H1 (cell line): Measurements from ENCODE around the gene GAN.

ENCODE experiments used
- ATF3 ChIP-seq: IDR thresholded peaks from 2 replicates; pipeline ENCODE4 v1.6.1; 2011; ENCODE audit warnings: low read depth, mild to moderate bottlenecking, low read length; ENCODE audit not compliant: insufficient read depth
- CHD1 ChIP-seq: IDR thresholded peaks from 2 replicates; pipeline ENCODE4 v1.6.1; 2012; ENCODE audit warnings: low read depth, low read length, improper control_type of control experiment
- CREB1 ChIP-seq: IDR thresholded peaks from 2 replicates; pipeline ENCODE4 v1.6.1; 2012; ENCODE audit warnings: inconsistent platforms
- CTCF ChIP-seq, 3 experiments: IDR thresholded peaks; 1 replicate in 2 of 3; 2 replicates in 1 of 3; pipeline versions ENCODE4 v1.5.1 to v1.6.1; 2011; ENCODE audit warnings: low read length in 3 of 3, mild to moderate bottlenecking in 3 of 3, inconsistent platforms in 2 of 3, low read depth in 1 of 3, moderate library complexity in 1 of 3; ENCODE audit not compliant: insufficient read depth in 1 of 3; ENCODE audit errors: control extremely low read depth in 1 of 3
- HDAC6 ChIP-seq: IDR thresholded peaks from one replicate; pipeline ENCODE4 v1.7.1; 2012; ENCODE audit warnings: low read depth, mild to moderate bottlenecking, inconsistent platforms, low read length, moderate library complexity
- MAFK ChIP-seq: IDR thresholded peaks from 2 replicates; pipeline ENCODE4 v1.6.1; 2012; ENCODE audit warnings: low read depth, mild to moderate bottlenecking, improper control_type of control experiment, low read length
- POLR2A ChIP-seq, 2 experiments: IDR thresholded peaks; 1 replicate in 1 of 2; 2 replicates in 1 of 2; pipeline ENCODE4 v1.6.1; 2011; ENCODE audit warnings: low read depth in 2 of 2, low read length in 2 of 2, mild to moderate bottlenecking in 2 of 2; ENCODE audit errors: control extremely low read depth in 1 of 2
- POLR2AphosphoS5 ChIP-seq: IDR thresholded peaks from 2 replicates; pipeline ENCODE4 v1.6.1; 2011; ENCODE audit warnings: low read depth, low read length
- SUZ12 ChIP-seq: fragments of 200-600 bp; sonication (generic); IDR thresholded peaks from 2 replicates; pipeline ENCODE4 v1.6.1; 2012; ENCODE audit warnings: mild to moderate bottlenecking, inconsistent platforms, low read length, moderate library complexity, mixed read lengths
- TAF7 ChIP-seq: optimal IDR thresholded peaks from 2 replicates; pipeline ENCODE3; 2011; ENCODE audit warnings: low read depth, mild to moderate bottlenecking, inconsistent platforms, low read length, moderate library complexity, borderline replicate concordance
- TEAD4 ChIP-seq: IDR thresholded peaks from 2 replicates; pipeline ENCODE4 v1.6.1; 2012; ENCODE audit warnings: low read depth, low read length, inconsistent platforms, mixed read lengths
- YY1 ChIP-seq: IDR thresholded peaks from 2 replicates; pipeline ENCODE4 v1.6.1; 2011; ENCODE audit warnings: low read depth, mild to moderate bottlenecking, low read length
- ZNF274 ChIP-seq: IDR thresholded peaks from 2 replicates; pipeline ENCODE4 v1.7.0; 2012; ENCODE audit warnings: low read length, borderline replicate concordance; ENCODE audit errors: extremely low read depth

- TF ChIP-seq SUZ12: no peak
- no peak for TF ChIP-seq YY1
- TF ChIP-seq TEAD4: no peak
- no peak for TF ChIP-seq ATF3
- TF ChIP-seq MAFK: no peak
- no peak for TF ChIP-seq CTCF (IDR thresholded peaks at IDR 0.05; ENCODE audit: control extremely low read depth in 1 of 3, insufficient read depth in 1 of 3, low read depth in 1 of 3, low read length in 3 of 3)
- TF ChIP-seq POLR2A (IDR thresholded peaks at IDR 0.05; ENCODE audit: control extremely low read depth in 1 of 2, low read depth in 2 of 2, low read length in 2 of 2): no peak
- TF ChIP-seq CHD1: no peak
- TF ChIP-seq HDAC6: no peak
- TF ChIP-seq POLR2AphosphoS5: no peak
- TF ChIP-seq CREB1: no peak
- TF ChIP-seq TAF7: no peak
- no peak for TF ChIP-seq ZNF274
These were observed 15.2 kb downstream of the GAN start for GRCh38 chr16:81329947-81330346.
